Prostate gland (tissue), 2 donors: Measurements from ENCODE around the gene VPS37D. TPM values are rescaled to one million over a fixed set of nuclear protein-coding genes. Genes with fewer than 3 reads are reported as not detected.

ENCODE experiments used
- DNase-seq: peaks from one replicate; pipeline ENCODE4 v3.0.0-alpha.2; 2019; ENCODE audit warnings: low spot score
- H3K27ac ChIP-seq, 2 donors: fragments of 200-600 bp; sonication (generic); 2 replicates each; pipeline ENCODE4 v1.5.1; 2017 to 2019
- H3K27me3 ChIP-seq: fragments of 200-600 bp; sonication (generic); replicated peaks from 2 replicates; pipeline ENCODE4 v1.5.1; 2019; ENCODE audit not compliant: insufficient read depth
- H3K36me3 ChIP-seq, 2 donors: fragments of 200-600 bp; sonication (generic); 1 replicate in 1 of 2; 2 replicates in 1 of 2; pipeline versions ENCODE4 v1.5.1 to v1.8.1; 2017 to 2019
- H3K4me1 ChIP-seq: fragments of 200-600 bp; sonication (generic); replicated peaks from 2 replicates; pipeline ENCODE4 v1.5.1; 2019
- H3K4me3 ChIP-seq, 2 donors: fragments of 200-600 bp; sonication (generic); 2 replicates each; pipeline ENCODE4 v1.5.1; 2017 to 2019
- H3K9me3 ChIP-seq: fragments of 200-600 bp; sonication (generic); 2 replicates; pipeline ENCODE4 v1.5.1; 2017
- POLR2A ChIP-seq: fragments of 450-650 bp; IDR thresholded peaks from one replicate; pipeline ENCODE4 v1.6.1; 2016; ENCODE audit warnings: antibody characterized with exemption, mild to moderate bottlenecking
- POLR2AphosphoS5 ChIP-seq: sonication (generic); formaldehyde crosslinking; IDR thresholded peaks from one replicate; pipeline ENCODE4 v1.6.1; 2017; ENCODE audit warnings: antibody characterized with exemption
- WGBS: methylation state at CpG from one replicate; pipeline ENCODE4 v1.1.5; 2018; 5-methylcytosine and 5-hydroxymethylcytosine counted together
- intact Hi-C: fragments of 100-400 bp; cut with DNase I; formaldehyde crosslinking; loops from one replicate; pipeline ENCODE4 v1.14.2; 2022
- total RNA-seq, 2 donors: library from RNA; depleted of rRNA; stranded (reverse); fragments of >200 nt; gene quantifications; one replicate each; pipeline ENCODE4 v1.1.0, GENCODE V29; 2016
- TF ChIP-seq, protein P1 (sequence below), 4 experiments: fragments of 200-600 bp in 2 of 4; fragments of 450-650 bp in 2 of 4; sonication (generic) in 2 of 4; IDR thresholded peaks; 1 replicate in 3 of 4; 2 replicates in 1 of 4; pipeline ENCODE4 v1.5.1; 2016 to 2019; ENCODE audit warnings: antibody characterized with exemption in 4 of 4, mild to moderate bottlenecking in 2 of 4, moderate library complexity in 2 of 4

Gene VPS37D
- total RNA-seq, 2 donors from 2014 or later: 6.0 to 19.5 TPM

GRCh38 chr7:73678862-73679261 is 11.2 kb downstream of the VPS37D start:
- intact Hi-C loops: no loop called here
- no peaks in the 10 kb centered on the region for H3K27me3 ChIP-seq

GRCh38 chr7:73679709-73680108 is 12.1 kb downstream of the VPS37D start:
- TF ChIP-seq, protein P1, sequence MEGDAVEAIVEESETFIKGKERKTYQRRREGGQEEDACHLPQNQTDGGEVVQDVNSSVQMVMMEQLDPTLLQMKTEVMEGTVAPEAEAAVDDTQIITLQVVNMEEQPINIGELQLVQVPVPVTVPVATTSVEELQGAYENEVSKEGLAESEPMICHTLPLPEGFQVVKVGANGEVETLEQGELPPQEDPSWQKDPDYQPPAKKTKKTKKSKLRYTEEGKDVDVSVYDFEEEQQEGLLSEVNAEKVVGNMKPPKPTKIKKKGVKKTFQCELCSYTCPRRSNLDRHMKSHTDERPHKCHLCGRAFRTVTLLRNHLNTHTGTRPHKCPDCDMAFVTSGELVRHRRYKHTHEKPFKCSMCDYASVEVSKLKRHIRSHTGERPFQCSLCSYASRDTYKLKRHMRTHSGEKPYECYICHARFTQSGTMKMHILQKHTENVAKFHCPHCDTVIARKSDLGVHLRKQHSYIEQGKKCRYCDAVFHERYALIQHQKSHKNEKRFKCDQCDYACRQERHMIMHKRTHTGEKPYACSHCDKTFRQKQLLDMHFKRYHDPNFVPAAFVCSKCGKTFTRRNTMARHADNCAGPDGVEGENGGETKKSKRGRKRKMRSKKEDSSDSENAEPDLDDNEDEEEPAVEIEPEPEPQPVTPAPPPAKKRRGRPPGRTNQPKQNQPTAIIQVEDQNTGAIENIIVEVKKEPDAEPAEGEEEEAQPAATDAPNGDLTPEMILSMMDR (IDR thresholded peaks at IDR 0.05): no peak
- TF ChIP-seq POLR2AphosphoS5 (no peak), POLR2A (no peak)
- 89% methylated on average over 2 of the region's 2 CpGs for WGBS
- Histone ChIP-seq H3K36me3 (no peaks in the 10 kb centered on the region), H3K9me3 (no peaks in the 10 kb centered on the region), H3K27ac (no peak overlapping the region), H3K4me1 (peaks cover 14% of the 10 kb centered on the region), H3K4me3 (no peak overlapping the region), H3K27me3 (no peaks in the 10 kb centered on the region)
- DNase-seq: no peak
- intact Hi-C loops: no loop called here

More at GRCh38 chr7:73678862-73679261, 11.2 kb downstream of the VPS37D start:
- DNase-seq: no peak
- no peaks in the 10 kb centered on the region for H3K36me3 ChIP-seq
- no peaks in the 10 kb centered on the region for H3K9me3 ChIP-seq
- TF ChIP-seq, protein P1 (IDR thresholded peaks at IDR 0.05): no peak
- TF ChIP-seq POLR2AphosphoS5 (no peak), POLR2A (no peak)
- WGBS: 87% methylated on average over 6 of the region's 6 CpGs
- peaks cover 14% of the 10 kb centered on the region for H3K4me1 ChIP-seq
- H3K27ac ChIP-seq: no peak overlapping the region
- H3K4me3 ChIP-seq: no peak overlapping the region

GRCh38 chr7:73680501-73680900 is 12.9 kb downstream of the VPS37D start:
- TF ChIP-seq POLR2AphosphoS5 (no peak), POLR2A (no peak)
- TF ChIP-seq, protein P1 (IDR thresholded peaks at IDR 0.05): no peak
- Histone ChIP-seq H3K9me3 (no peaks in the 10 kb centered on the region), H3K4me1 (peaks cover 14% of the 10 kb centered on the region), H3K4me3 (no peak overlapping the region), H3K36me3 (no peaks in the 10 kb centered on the region), H3K27me3 (no peaks in the 10 kb centered on the region), H3K27ac (no peak overlapping the region)
- intact Hi-C loops: no loop called here
- DNase-seq: no peak
- 87% methylated on average over 7 of the region's 7 CpGs for WGBS

- Histone ChIP-seq H3K36me3 (no peaks in the 10 kb centered on the region), H3K4me1 (peaks cover 14% of the 10 kb centered on the region), H3K27me3 (no peaks in the 10 kb centered on the region), H3K4me3 (no peak overlapping the region), H3K9me3 (no peaks in the 10 kb centered on the region), H3K27ac (no peak overlapping the region)
- intact Hi-C loops: no loop called here
- 78% methylated on average over 8 of the region's 8 CpGs for WGBS
- no peak for DNase-seq
- TF ChIP-seq POLR2A: no peak
Observed at GRCh38 chr7:73681031-73681430, 13.4 kb downstream of the VPS37D start.

DNA sequence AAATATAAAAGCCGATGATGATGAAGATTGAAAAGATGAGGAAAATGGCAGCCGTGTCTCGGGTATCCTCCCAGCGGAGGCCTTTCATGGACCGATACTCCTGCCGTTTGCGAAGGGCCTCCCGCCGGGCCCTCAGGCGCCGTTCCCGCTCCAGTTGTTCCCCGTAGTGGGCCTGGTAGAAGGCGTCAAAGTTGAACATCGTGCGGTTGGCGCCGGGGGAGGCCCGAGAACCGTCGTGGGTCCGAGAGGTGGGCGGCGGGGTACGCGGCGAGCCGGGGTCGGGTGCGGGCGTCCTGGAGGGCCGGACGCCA is 15.1 kb downstream of the VPS37D start:
- TF ChIP-seq POLR2A (no peak), POLR2AphosphoS5 (no peak)
- TF ChIP-seq, protein P1 (IDR thresholded peaks at IDR 0.05): no peak

More for the DNA sequence above, 15.1 kb downstream of the VPS37D start:
- WGBS: under 1% methylated on average over 15 of the region's 33 CpGs
- peak overlapping the region; percentile 75 to 92 for H3K4me3 ChIP-seq
- DNase-seq: no peak
- no peaks in the 10 kb centered on the region for H3K9me3 ChIP-seq
- peak overlapping the region; percentile 60 to 68 for H3K27ac ChIP-seq
- no peaks in the 10 kb centered on the region for H3K36me3 ChIP-seq
- intact Hi-C loops: no loop called here
- peaks cover 14% of the 10 kb centered on the region for H3K4me1 ChIP-seq
- no peaks in the 10 kb centered on the region for H3K27me3 ChIP-seq
